Adipose tissue (tissue), 3 donors: ENCODE data around the gene GABRD. TPM values are rescaled to one million over a fixed set of nuclear protein-coding genes. Genes with fewer than 3 reads are reported as not detected.

Experiments used
- polyA plus RNA-seq, 3 donors: library from polyadenylated mRNA; stranded (reverse); fragments of 200-250 nt; gene quantifications; one replicate each; pipeline ENCODE4 v1.2.3, GENCODE V29; 2013
- donor health status: healthy with polysubstance abuse.
- donor health status: Bipolar disorder and iron deficiency.
- donor health status: healthy.

The GABRD gene
- polyA plus RNA-seq, 3 donors: 0.28 to 0.30 TPM; not detected in 1

Other genes starting within 250 kb of the GABRD start
- 100 to 1,000 TPM in 1 of 3 donors, 10 to 100 TPM in 2; 33.2 to 131 (median 73.2) TPM for gene NADK, start 240.9 kb upstream of the GABRD start, polyA plus RNA-seq
- gene GNB1, start 128.3 kb upstream of the GABRD start, polyA plus RNA-seq: 100 to 1,000 TPM in 2 of 3 donors, 10 to 100 TPM in 1; 67.2 to 180 (median 148) TPM
- 1 to 10 TPM in 1 of 3 donors, under 1 TPM in 2; 0.48 to 2.7 (median 0.62) TPM for gene CALML6, start 104.1 kb upstream of the GABRD start, polyA plus RNA-seq
- gene TMEM52, start 100.1 kb upstream of the GABRD start, polyA plus RNA-seq: 100 to 1,000 TPM in 1 of 3 donors, 1 to 10 TPM in 2; 1.5 to 182 (median 5.6) TPM
- gene CFAP74, start 15.6 kb upstream of the GABRD start, polyA plus RNA-seq: under 1 TPM; 0.02 to 0.24 (median 0.22) TPM
- 10 to 100 TPM in 1 of 3 donors, 1 to 10 TPM in 2; 2.4 to 12.0 (median 4.3) TPM for gene PRKCZ, start 31.1 kb downstream of the GABRD start, polyA plus RNA-seq
- gene FAAP20, start 175.4 kb downstream of the GABRD start, polyA plus RNA-seq: 10 to 100 TPM; 30.4 to 69.3 (median 62.6) TPM
- gene SKI, start 209.0 kb downstream of the GABRD start, polyA plus RNA-seq: 10 to 100 TPM in 2 of 3 donors, 1 to 10 TPM in 1; 9.5 to 69.2 (median 36.3) TPM